ENCODE data around the gene ANP32E. TPM values are rescaled to one million over a fixed set of nuclear protein-coding genes. Genes with fewer than 3 reads are reported as not detected.

Gene ANP32E
- total and polyA plus RNA-seq, 2 of the 13 experiments (the other 11 are each of a cell fraction or from before 2014, with no cell fraction given) = 10.3 to 53.0 TPM

- TF ChIP-seq SP1 (IDR thresholded peaks at IDR 0.05) (no peak), SP1 (CRISPR knock-in tag; IDR thresholded peaks at IDR 0.05) (0 out of 2 replicates have a peak, but pooled peaks have one; percentile 39), ARID5B (CRISPR knock-in tag; IDR thresholded peaks at IDR 0.05) (0 out of 2 replicates have a peak, but pooled peaks have one; percentile 10), ZBTB38 (CRISPR knock-in tag; IDR thresholded peaks at IDR 0.05) (no peak), NKX3-1 (CRISPR knock-in tag; IDR thresholded peaks at IDR 0.05) (no peak), UBTF (CRISPR knock-in tag; IDR thresholded peaks at IDR 0.05) (no peak), NR2F6 (IDR thresholded peaks at IDR 0.05) (peak; percentile 26; the same call in 1 of the 2 replicates), NR2F6 (CRISPR knock-in tag; IDR thresholded peaks at IDR 0.05) (no peak), HOMEZ (CRISPR knock-in tag; IDR thresholded peaks at IDR 0.05; ENCODE audit: low read depth) (peak; percentile 53; the same call in 1 of the 2 replicates), ADNP (CRISPR knock-in tag; IDR thresholded peaks at IDR 0.05) (no peak), YEATS4 (CRISPR knock-in tag; IDR thresholded peaks at IDR 0.05; ENCODE audit: borderline replicate concordance) (0 out of 2 replicates have a peak, but pooled peaks have one; percentile 47), POLR2G (IDR thresholded peaks at IDR 0.05; ENCODE audit: low read depth, low read length) (peak; percentile 68), YY1 (IDR thresholded peaks at IDR 0.05; ENCODE audit: insufficient read depth, insufficient replicate concordance, low read depth, low read length) (peak; percentile 70), HOXA3 (CRISPR knock-in tag; IDR thresholded peaks at IDR 0.05) (peak; percentile 57; the same call in 1 of the 2 replicates)
- TF ChIP-seq, protein P1, sequence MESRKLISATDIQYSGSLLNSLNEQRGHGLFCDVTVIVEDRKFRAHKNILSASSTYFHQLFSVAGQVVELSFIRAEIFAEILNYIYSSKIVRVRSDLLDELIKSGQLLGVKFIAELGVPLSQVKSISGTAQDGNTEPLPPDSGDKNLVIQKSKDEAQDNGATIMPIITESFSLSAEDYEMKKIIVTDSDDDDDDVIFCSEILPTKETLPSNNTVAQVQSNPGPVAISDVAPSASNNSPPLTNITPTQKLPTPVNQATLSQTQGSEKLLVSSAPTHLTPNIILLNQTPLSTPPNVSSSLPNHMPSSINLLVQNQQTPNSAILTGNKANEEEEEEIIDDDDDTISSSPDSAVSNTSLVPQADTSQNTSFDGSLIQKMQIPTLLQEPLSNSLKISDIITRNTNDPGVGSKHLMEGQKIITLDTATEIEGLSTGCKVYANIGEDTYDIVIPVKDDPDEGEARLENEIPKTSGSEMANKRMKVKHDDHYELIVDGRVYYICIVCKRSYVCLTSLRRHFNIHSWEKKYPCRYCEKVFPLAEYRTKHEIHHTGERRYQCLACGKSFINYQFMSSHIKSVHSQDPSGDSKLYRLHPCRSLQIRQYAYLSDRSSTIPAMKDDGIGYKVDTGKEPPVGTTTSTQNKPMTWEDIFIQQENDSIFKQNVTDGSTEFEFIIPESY (CRISPR knock-in tag; IDR thresholded peaks at IDR 0.05) = 0 out of 2 replicates have a peak, but pooled peaks have one; percentile 42
- TF ChIP-seq, protein P2, sequence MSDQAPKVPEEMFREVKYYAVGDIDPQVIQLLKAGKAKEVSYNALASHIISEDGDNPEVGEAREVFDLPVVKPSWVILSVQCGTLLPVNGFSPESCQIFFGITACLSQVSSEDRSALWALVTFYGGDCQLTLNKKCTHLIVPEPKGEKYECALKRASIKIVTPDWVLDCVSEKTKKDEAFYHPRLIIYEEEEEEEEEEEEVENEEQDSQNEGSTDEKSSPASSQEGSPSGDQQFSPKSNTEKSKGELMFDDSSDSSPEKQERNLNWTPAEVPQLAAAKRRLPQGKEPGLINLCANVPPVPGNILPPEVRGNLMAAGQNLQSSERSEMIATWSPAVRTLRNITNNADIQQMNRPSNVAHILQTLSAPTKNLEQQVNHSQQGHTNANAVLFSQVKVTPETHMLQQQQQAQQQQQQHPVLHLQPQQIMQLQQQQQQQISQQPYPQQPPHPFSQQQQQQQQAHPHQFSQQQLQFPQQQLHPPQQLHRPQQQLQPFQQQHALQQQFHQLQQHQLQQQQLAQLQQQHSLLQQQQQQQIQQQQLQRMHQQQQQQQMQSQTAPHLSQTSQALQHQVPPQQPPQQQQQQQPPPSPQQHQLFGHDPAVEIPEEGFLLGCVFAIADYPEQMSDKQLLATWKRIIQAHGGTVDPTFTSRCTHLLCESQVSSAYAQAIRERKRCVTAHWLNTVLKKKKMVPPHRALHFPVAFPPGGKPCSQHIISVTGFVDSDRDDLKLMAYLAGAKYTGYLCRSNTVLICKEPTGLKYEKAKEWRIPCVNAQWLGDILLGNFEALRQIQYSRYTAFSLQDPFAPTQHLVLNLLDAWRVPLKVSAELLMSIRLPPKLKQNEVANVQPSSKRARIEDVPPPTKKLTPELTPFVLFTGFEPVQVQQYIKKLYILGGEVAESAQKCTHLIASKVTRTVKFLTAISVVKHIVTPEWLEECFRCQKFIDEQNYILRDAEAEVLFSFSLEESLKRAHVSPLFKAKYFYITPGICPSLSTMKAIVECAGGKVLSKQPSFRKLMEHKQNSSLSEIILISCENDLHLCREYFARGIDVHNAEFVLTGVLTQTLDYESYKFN (CRISPR knock-in tag; conservative IDR thresholded peaks at IDR 0.05) = peak; percentile 43; the same call in 1 of the 2 replicates
Observed at GRCh38 chr1:150280138-150280707, 44.3 kb upstream of the ANP32E start (continued).
